ENCODE data around the gene MCOLN2.
A peak's percentile ranks its signal among the peaks of the same experiment; 100 is the strongest.

The MCOLN2 gene

GRCh38 chr1:84949664-84950063 lies 47.2 kb downstream of the MCOLN2 start:
- H3K36me3 ChIP-seq = no peaks in the 10 kb centered on the region
- no peak overlapping the region for H3K4me3 ChIP-seq
- no peak for TF ChIP-seq CTCF (IDR thresholded peaks at IDR 0.05)
- H3K9me3 ChIP-seq = peaks cover 0 to 8% (median 0%) of the 10 kb centered on the region in 3 donors
- peaks cover 0 to 7% (median 3%) of the 10 kb centered on the region in 4 donors for H3K4me1 ChIP-seq
- no peak overlapping the region for H3K27ac ChIP-seq
- H3K27me3 ChIP-seq = no peaks in the 10 kb centered on the region
- no peak for DNase-seq
- intact Hi-C loops (cut with DNase I; ENCODE audit: low total_unique reads) = loop anchor here (5.0 kb wide), 1 partner anchor 308 kb away; the partner anchor contains the start of gene C1orf52

- intact Hi-C loops (cut with DNase I; ENCODE audit: low total_unique reads) = loop anchor here (5.0 kb wide), 1 partner anchor 310 kb away; the partner anchor contains the start of gene C1orf52
- TF ChIP-seq CTCF (IDR thresholded peaks at IDR 0.05) = no peak
Measured at GRCh38 chr1:84947536-84948410, 49.1 kb downstream of the MCOLN2 start.

GRCh38 chr1:84946631-84947030 lies 50.3 kb downstream of the MCOLN2 start:
- Histone ChIP-seq H3K4me1 (peaks cover 0 to 9% (median 3%) of the 10 kb centered on the region in 4 donors), H3K4me3 (no peak overlapping the region), H3K9me3 (peaks cover 0 to 8% (median 0%) of the 10 kb centered on the region in 3 donors), H3K36me3 (no peaks in the 10 kb centered on the region), H3K27ac (no peak overlapping the region), H3K27me3 (no peaks in the 10 kb centered on the region)
- intact Hi-C loops (cut with DNase I; ENCODE audit: low total_unique reads) = loop anchor here (5.0 kb wide), 1 partner anchor 311 kb away; the partner anchor contains the start of gene C1orf52
- no peak for DNase-seq
- no peak for TF ChIP-seq CTCF (IDR thresholded peaks at IDR 0.05)

More at GRCh38 chr1:84947536-84948410, 49.1 kb downstream of the MCOLN2 start:
- Histone ChIP-seq H3K27me3 (no peaks in the 10 kb centered on the region), H3K36me3 (no peaks in the 10 kb centered on the region), H3K4me3 (no peak overlapping the region), H3K9me3 (peaks cover 0 to 8% (median 0%) of the 10 kb centered on the region in 3 donors), H3K4me1 (peaks cover 0 to 9% (median 3%) of the 10 kb centered on the region in 4 donors), H3K27ac (no peak overlapping the region)
- DNase-seq = no peak

GRCh38 chr1:84944767-84945486 lies 52.0 kb downstream of the MCOLN2 start:
- peak overlapping the region; percentile 47 to 51 for H3K4me3 ChIP-seq
- intact Hi-C loops (cut with DNase I; ENCODE audit: low total_unique reads) = loop anchor here (5.0 kb wide), 1 partner anchor 312 kb away; the partner anchor contains the start of gene C1orf52
- peak in 1 of 2 donors; percentile 49 for DNase-seq

More at GRCh38 chr1:84944767-84945486, 52.0 kb downstream of the MCOLN2 start:
- Histone ChIP-seq H3K36me3 (no peaks in the 10 kb centered on the region), H3K27me3 (no peaks in the 10 kb centered on the region), H3K9me3 (peaks cover 0 to 8% (median 0%) of the 10 kb centered on the region in 3 donors), H3K4me1 (peaks cover 0 to 9% (median 3%) of the 10 kb centered on the region in 4 donors), H3K27ac (peak overlapping the region; percentile 51 to 53)
- peak; percentile 85 to 96 for TF ChIP-seq CTCF (IDR thresholded peaks at IDR 0.05)

Measured in tibial artery (tissue), 4 donors.